Mucosa of descending colon (tissue), 3 donors: ENCODE measurements around the gene SLC45A3. TPM values are rescaled to one million over a fixed set of nuclear protein-coding genes. Genes with fewer than 3 reads are reported as not detected.
A peak's percentile ranks its signal among the peaks of the same experiment; 100 is the strongest.

Experiments
- ATAC-seq: fragments of 200-7000 bp; cut with Tn5 transposase; one replicate; pipeline ENCODE4 v1.9.1; 2020; ENCODE audit warnings: mild to moderate bottlenecking, moderate library complexity
- DNase-seq, 3 donors: peaks; one replicate each; pipeline ENCODE4 v3.0.0-alpha.2; 2020
- H3K36me3 ChIP-seq: fragments of 200-600 bp; one replicate; pipeline ENCODE4 v1.8.0; 2021; ENCODE audit warnings: low read depth, mild to moderate bottlenecking
- H3K4me1 ChIP-seq: fragments of 200-600 bp; one replicate; pipeline ENCODE4 v1.8.0; 2021; ENCODE audit warnings: low read depth, mild to moderate bottlenecking
- H3K4me3 ChIP-seq: fragments of 200-600 bp; one replicate; pipeline ENCODE4 v1.8.0; 2021; ENCODE audit warnings: mild to moderate bottlenecking
- H3K9me3 ChIP-seq: fragments of 200-600 bp; one replicate; pipeline ENCODE4 v1.8.0; 2021; ENCODE audit warnings: mild to moderate bottlenecking
- intact Hi-C, 2 donors: fragments of 100-400 bp; cut with DNase I in 1 of 2; cut with micrococcal nuclease in 1 of 2; formaldehyde crosslinking; loops; one replicate each; pipeline versions ENCODE4 v1.11.0 to v1.11.1; 2022; cut with DNase I, micrococcal nuclease
- total RNA-seq, 3 donors: library from RNA; stranded (reverse); fragmentation: NEBNext Ultra II Directional in 2 of 3; extraction: Animal tissue kit (Norgen Biotek cat#: 25700) in 2 of 3; gene quantifications; one replicate each; pipeline versions ENCODE4 v1.2.1 to v1.2.4, GENCODE V29; 2021 to 2023
- TF ChIP-seq, protein P1 (sequence below): fragments of 200-600 bp; IDR thresholded peaks from one replicate; pipeline ENCODE4 v1.8.0; 2022; ENCODE audit warnings: antibody characterized with exemption, mild to moderate bottlenecking
- donor health status: DM: no; HTN: no; CAD: no; lungs with moderate emphysema.
- donor health status: DM: no; HTN: no; CAD: no.
- donor health status: DM: no; HTN: yes; CAD: no.

The SLC45A3 gene
- total RNA-seq, 3 donors from 2014 or later = 13.7 to 19.0 (median 18.8) TPM

DNA sequence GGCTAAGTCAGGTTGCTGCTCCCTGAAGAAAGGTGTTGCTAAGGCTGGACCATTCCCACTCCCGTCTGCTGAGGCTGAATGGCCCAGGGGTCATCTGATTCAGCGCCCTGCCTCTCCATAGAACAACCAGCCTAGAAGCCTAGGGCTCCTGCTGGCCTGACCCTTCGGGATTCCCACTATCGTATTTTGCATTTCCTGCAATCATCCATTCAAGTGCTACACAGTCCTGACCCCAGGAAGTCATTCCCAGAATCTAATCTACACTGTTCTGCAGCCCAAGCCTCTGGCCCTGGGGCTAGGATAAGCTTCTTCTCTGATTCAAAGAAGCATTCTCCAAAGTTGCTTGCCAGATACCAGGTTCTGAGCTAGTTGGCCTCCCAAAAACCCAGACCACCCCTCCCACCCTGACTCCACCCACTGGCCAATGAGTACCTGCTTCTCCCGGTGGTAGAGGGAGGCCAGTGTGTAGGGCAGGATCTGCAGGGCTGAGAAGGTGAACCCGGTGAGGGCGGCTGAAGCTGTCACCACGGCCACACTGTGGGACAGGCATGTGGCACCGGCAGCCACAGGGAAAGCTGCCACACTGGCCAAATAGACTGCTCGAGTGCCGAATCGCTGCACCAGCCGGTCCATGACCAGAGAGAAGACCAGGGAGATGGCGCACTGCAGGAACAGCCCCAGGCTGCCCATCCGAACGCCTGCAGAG is 18.7 kb downstream of the SLC45A3 start:
- intact Hi-C loops = no loop called here
- DNase-seq (no peak), ATAC-seq (no peak)
- H3K4me1 ChIP-seq = peaks cover 21% of the 10 kb centered on the region
- no peaks in the 10 kb centered on the region for H3K36me3 ChIP-seq
- TF ChIP-seq, protein P1, sequence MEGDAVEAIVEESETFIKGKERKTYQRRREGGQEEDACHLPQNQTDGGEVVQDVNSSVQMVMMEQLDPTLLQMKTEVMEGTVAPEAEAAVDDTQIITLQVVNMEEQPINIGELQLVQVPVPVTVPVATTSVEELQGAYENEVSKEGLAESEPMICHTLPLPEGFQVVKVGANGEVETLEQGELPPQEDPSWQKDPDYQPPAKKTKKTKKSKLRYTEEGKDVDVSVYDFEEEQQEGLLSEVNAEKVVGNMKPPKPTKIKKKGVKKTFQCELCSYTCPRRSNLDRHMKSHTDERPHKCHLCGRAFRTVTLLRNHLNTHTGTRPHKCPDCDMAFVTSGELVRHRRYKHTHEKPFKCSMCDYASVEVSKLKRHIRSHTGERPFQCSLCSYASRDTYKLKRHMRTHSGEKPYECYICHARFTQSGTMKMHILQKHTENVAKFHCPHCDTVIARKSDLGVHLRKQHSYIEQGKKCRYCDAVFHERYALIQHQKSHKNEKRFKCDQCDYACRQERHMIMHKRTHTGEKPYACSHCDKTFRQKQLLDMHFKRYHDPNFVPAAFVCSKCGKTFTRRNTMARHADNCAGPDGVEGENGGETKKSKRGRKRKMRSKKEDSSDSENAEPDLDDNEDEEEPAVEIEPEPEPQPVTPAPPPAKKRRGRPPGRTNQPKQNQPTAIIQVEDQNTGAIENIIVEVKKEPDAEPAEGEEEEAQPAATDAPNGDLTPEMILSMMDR = no peak
- H3K9me3 ChIP-seq = no peaks in the 10 kb centered on the region
- no peak overlapping the region for H3K4me3 ChIP-seq

DNA sequence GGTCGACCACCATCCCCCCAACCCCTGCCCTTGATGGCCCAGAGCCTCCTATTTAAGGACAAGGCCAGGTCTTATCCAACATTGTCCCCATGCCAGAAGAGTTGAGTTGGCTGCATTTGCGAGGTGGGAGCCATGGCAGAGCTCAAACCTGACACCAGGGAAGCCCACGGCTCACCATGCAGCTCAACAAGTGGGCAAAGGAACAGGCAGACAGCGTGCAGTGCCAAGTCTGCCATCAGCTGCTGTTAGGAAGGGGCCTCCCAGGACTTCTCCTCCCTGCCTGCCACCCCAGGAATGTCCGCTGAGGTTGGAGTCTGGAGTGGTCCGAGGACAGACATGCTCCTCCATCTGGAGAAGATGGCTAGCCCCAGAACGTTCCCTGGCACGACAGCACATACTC is 19.9 kb downstream of the SLC45A3 start:
- no peak for ATAC-seq
- H3K9me3 ChIP-seq = no peaks in the 10 kb centered on the region
- no peak overlapping the region for H3K4me3 ChIP-seq
- peaks cover 9% of the 10 kb centered on the region for H3K4me1 ChIP-seq
- intact Hi-C loops = no loop called here
- no peak for DNase-seq
- H3K36me3 ChIP-seq = no peaks in the 10 kb centered on the region
- TF ChIP-seq, protein P1 = no peak

DNA sequence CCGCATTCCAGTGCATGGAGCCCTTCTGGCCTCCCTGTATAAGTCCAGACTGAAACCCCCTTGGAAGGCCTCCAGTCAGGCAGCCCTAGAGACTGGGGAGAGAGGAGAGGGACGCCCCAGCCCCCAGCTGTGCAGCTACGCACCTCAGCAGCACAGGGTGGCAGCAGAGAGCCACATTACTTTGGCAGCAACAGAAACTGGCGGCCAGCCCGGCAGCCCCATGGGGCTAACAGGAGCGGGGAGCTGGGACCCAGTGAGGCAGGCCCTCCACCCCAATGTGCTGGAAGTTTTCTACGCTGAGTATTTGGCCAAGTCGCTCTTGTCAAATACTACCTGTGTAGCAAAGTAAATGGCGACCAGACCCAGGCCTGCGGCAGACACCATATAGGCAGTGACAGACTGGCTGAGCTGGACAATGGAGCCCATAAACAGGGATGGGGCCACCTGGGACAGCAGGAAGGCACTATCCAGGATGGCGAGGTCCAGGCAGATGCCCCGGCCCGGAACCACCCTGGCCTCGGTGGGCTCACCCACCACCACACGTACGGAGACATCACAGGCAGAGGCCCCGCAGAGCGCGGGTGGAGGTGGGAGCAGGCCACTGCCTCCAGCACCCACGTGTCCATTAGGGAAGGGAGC is 21.2 kb downstream of the SLC45A3 start:
- TF ChIP-seq, protein P1 = peak; percentile 81
- peak; percentile 81 to 89 (median 88) for DNase-seq
- Histone ChIP-seq H3K36me3 (no peaks in the 10 kb centered on the region), H3K4me1 (no peaks in the 10 kb centered on the region), H3K9me3 (no peaks in the 10 kb centered on the region), H3K4me3 (no peak overlapping the region)
- peak; percentile 89 for ATAC-seq
- intact Hi-C loops = loop anchor here (5.0 kb wide), 3 partner anchors 53 to 132 kb away; no protein-coding TSS in a partner anchor

DNA sequence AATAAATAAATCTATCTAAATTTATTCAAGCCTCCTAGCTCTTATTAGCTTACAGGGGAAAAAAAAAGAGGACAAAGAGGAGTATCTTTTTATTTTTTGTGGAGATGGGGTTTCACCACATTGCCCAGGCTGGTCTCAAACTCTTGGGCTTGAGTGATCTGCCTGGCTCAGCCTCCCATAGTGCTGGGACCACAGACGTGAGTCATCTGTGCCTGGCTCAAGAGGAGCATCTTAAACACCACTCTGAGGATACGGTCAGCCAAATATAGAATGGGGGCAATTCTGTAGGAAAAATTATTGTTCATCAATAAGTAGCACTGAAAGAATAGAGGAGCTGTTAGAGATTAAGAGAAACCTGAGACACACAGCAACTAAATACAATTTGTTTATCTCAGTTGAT is 24.1 kb downstream of the SLC45A3 start:
- intact Hi-C loops = loop anchor here (5.0 kb wide), 3 partner anchors 56 to 129 kb away; no protein-coding TSS in a partner anchor
- H3K4me3 ChIP-seq = no peak overlapping the region
- TF ChIP-seq, protein P1 = no peak
- H3K4me1 ChIP-seq = no peaks in the 10 kb centered on the region
- no peak for ATAC-seq
- no peaks in the 10 kb centered on the region for H3K36me3 ChIP-seq
- no peaks in the 10 kb centered on the region for H3K9me3 ChIP-seq
- DNase-seq = no peak

DNA sequence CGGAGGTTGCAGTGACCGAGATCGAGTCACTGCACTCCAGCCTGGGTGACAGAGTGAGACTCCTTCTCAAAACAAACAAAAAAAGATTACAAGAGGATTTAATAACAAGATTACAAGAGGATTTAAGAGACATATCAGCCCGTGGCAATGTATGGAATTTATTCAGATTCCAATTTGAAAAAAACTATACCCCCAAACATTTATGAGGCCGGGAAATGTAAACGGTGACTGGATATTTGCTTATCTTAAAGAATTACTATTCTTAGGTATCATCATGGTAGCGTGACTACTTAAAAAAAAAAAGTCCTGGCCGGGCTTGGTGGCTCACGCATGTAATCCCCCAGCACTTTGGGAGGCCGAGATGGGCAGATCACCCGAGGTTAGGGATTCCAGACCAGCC is 27.3 kb downstream of the SLC45A3 start:
- Histone ChIP-seq H3K4me3 (no peak overlapping the region), H3K4me1 (no peaks in the 10 kb centered on the region), H3K36me3 (no peaks in the 10 kb centered on the region), H3K9me3 (no peaks in the 10 kb centered on the region)
- intact Hi-C loops = no loop called here
- no peak for DNase-seq
- no peak for ATAC-seq
- TF ChIP-seq, protein P1 = no peak
